ENCODE results near the gene MCU.
"Not testable (repeated sequence)": the region's sequence is repeated elsewhere in the genome, so short reads cannot be mapped to it uniquely, and the experiment has no call there.

The MCU gene

GRCh38 chr10:72911758-72912157 lies 219.8 kb downstream of the MCU start:
- TF ChIP-seq CTCF (IDR thresholded peaks at IDR 0.05; ENCODE audit: low read length, missing control alignments): no peak
- H3K4me3 ChIP-seq (replicated peaks; ENCODE audit: low read depth, low read length): no peak overlapping the region
- peak; percentile 24 for DNase-seq (ENCODE audit: low read depth)

GRCh38 chr10:72912736-72913135 lies 220.8 kb downstream of the MCU start:
- H3K4me3 ChIP-seq (replicated peaks; ENCODE audit: low read depth, low read length): no peak overlapping the region
- no peak for DNase-seq (ENCODE audit: low read depth)
- TF ChIP-seq CTCF (IDR thresholded peaks at IDR 0.05; ENCODE audit: low read length, missing control alignments): no peak

- no peak for TF ChIP-seq CTCF (IDR thresholded peaks at IDR 0.05; ENCODE audit: low read length, missing control alignments)
- no peak overlapping the region for H3K4me3 ChIP-seq (replicated peaks; ENCODE audit: low read depth, low read length)
- no peak for DNase-seq (ENCODE audit: low read depth)
Observed at GRCh38 chr10:72913287-72913686, 221.3 kb downstream of the MCU start.

GRCh38 chr10:72917201-72917600 lies 225.3 kb downstream of the MCU start:
- DNase-seq (ENCODE audit: low read depth): peak; percentile 31
- H3K4me3 ChIP-seq (replicated peaks; ENCODE audit: low read depth, low read length): not testable (repeated sequence)

GRCh38 chr10:72917803-72918332 lies 225.9 kb downstream of the MCU start:
- not testable (repeated sequence) for DNase-seq (ENCODE audit: low read depth); H3K4me3 ChIP-seq (replicated peaks; ENCODE audit: low read depth, low read length)

- TF ChIP-seq CTCF (IDR thresholded peaks at IDR 0.05; ENCODE audit: low read length, missing control alignments): no peak
- no peak overlapping the region for H3K4me3 ChIP-seq (replicated peaks; ENCODE audit: low read depth, low read length)
- no peak for DNase-seq (ENCODE audit: low read depth)
Observed at GRCh38 chr10:72918352-72918751, 226.4 kb downstream of the MCU start.

GRCh38 chr10:72921147-72921683 lies 229.3 kb downstream of the MCU start:
- H3K4me3 ChIP-seq (replicated peaks; ENCODE audit: low read depth, low read length): not testable (repeated sequence)
- peak; percentile 5 for DNase-seq (ENCODE audit: low read depth)

GRCh38 chr10:72924351-72924750 lies 232.4 kb downstream of the MCU start:
- no peak for TF ChIP-seq CTCF (IDR thresholded peaks at IDR 0.05; ENCODE audit: low read length, missing control alignments)
- DNase-seq (ENCODE audit: low read depth): no peak
- no peak overlapping the region for H3K4me3 ChIP-seq (replicated peaks; ENCODE audit: low read depth, low read length)

Measured in fibroblast of pulmonary artery (primary cell).